Measurements from ENCODE around the gene ITK. TPM values are rescaled to one million over a fixed set of nuclear protein-coding genes. Genes with fewer than 3 reads are reported as not detected.
"Not testable (repeated sequence)": the region's sequence is repeated elsewhere in the genome, so short reads cannot be mapped to it uniquely, and the experiment has no call there.

Gene ITK
- polyA plus RNA-seq, 5 donors, result 0.75 to 1.2 (median 0.90) TPM

DNA sequence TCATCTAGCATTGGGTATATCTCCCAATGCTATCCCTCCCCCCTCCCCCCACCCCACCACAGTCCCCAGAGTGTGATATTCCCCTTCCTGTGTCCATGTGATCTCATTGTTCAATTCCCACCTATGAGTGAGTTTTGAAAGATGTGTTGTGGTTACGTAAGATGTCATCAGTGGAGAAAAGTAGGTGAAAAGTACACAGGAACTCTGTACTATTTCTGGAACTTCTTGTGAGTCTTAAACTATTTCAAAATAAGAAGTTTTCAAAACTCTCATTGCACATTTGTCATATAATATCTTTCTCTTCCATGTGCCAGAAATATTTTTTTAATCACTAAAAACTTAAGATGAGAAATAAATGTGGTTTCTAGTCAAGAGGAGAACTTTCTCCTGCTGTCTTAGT, 30.0 kb downstream of the ITK start:
- not testable (repeated sequence) for DNase-seq

DNA sequence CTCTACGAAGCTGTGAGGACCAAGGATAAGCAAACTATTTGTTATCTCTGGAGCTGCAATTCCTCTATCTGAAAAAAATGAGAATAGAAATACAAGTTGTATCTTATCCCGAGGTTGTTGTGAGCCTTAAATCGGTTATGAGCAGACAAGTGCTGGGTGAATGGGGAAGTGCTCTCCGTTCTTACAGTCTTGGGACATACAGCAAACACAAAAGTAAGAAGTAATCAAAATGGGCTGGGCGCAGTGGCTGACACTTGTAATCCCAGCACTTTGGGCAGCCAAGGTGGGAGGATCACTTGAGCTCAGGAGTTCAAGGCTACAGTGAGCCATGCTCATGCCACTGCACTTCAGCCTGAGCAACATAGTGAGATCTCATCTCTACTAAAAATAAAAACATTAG, 31.7 kb downstream of the ITK start:
- no peak for DNase-seq

DNA sequence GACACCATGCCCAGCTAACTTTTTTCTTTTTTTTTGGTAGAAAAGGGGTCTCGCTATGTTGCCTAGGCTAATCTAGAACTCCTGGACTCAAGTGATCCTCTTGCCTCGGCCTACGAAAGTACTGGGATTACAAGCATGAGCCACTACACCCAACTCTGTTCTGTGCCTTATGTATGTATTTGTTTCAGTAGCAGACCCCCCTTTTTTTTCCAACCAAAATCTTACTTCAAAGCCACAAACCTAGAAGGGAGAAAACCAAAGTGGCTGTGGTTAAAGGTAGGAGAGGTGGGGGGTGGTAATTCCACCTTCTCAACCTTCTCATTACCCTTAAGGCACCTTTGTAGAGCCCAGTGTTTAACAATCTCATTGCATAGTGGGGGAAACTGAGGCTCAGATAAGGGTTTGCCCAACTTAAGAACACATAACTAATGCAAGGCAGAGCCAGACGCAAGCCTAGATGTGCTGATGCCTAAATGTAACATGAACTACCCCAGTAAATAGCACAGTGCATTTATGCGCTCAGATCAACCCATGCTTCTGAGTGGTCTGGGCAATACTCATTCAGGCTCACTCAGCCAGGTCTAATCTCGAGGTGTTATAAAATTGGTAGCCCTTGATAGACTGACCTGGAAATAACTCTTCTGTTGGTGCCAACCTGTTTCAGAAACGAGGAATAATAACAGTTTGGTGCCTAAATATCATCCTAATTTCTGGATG, 33.0 kb downstream of the ITK start:
- no peak for DNase-seq

DNA sequence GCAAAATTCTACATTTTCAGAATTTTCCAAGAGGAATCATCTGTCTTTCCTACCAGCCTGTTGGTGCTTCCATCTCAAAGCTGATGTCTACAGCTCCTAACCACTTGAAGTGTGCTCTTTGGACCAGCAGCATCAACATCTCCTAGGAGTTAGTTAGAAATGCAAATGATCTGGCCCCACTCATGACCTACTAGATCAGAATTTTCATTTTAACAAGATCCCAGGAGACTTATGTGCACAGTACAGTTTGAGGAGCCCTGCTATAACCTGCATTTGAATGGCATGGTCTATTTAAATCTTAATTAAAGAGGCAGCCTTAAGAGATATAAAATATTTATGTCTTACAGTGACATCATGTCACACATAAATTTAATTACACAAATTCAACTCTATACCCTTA, 33.8 kb downstream of the ITK start:
- DNase-seq, result no peak

DNA sequence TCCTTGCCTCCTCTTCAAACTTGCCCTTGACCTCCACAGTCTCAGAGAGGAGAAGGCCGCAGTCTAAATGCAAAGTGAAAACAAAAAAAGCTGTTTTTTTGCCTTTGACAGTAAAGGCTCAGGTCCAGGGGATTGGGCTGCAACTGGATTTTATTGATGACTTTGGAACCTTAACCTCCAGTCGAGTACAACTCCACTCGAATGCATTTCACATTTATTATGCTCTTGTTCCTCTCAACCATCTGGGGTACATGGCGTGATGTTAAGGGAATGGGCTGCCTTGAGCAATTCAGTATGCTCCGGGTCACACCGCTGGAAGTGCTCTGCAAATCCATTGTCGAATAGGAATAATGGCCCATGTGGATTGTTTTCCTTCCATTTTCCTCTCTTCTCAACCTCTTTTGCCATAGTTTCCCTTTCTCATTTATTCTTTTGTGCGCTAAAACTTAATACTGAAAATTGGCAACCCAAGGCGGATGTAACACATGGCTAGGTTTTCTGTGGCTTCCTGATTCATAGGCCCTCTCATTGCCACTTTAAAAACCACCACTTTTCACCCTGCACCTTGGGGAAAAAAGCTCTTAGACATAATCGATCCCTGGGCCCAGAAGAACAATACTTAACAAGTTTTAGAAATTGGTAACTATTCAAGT, 34.3 kb downstream of the ITK start:
- DNase-seq, result no peak

DNA sequence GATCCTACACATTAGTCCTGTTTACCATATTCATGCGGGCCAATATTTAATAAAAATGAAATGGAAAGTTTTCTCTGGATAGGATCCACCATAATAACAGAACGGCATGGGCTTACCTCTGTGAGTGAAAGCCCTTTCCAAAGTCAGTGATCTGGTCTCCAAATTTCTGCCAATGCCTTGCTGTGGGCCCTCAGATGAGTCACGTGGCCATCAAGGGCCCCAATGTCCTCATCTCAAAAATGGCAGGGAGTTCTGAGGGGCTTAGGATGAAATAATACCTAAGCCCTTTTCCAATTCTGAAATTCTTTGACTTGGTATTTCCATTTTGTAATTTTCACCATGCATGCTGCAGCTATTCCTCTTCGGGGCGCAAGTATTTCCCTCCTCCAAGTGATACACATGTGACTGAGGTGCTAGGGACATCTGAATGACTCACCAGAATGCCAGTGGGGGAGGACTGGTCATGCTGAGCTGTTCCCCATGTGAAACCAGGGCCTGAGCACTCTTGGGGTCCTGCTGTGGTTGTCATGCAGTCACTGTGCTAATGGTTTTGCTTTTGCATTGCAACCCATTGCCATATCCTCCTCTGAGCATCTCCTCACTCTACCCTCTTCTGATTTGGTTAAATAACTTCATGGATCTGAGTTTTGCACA, 35.0 kb downstream of the ITK start:
- DNase-seq, result no peak

DNA sequence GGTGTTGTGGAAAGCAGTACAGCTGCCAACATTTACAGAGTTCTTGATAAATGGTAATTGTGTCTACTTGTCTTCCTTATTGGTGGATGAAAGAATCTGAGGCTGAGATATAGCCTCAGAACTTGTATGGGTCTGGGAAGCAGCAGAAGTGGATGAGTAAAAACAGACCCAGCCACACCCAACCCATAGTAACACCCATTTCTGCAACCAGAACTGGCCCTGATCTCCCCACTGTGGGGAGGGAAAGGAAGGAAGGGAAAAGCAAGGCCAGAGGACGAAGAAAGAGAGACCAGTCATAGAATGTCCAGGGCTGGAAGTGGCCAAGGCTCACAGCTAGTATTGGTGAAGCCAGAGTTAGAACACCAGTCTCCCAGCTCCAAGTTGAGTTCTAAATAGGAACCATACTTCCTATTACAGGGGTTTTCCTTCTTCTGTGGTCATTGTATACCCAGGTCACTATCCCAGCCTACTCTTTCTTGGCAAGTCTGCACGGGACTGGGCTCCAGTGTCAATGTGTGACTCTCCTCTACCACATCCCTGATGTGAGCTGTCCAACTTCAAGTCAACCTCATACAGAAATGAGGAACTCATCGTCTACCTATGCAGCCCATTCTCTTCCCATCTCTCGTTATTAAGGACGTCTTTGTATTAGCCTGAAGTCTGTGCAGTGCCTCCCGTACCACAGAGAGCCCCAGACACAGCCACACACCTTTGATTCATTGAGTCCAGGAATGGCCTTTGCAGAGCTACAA, 35.9 kb downstream of the ITK start:
- no peak for DNase-seq

DNA sequence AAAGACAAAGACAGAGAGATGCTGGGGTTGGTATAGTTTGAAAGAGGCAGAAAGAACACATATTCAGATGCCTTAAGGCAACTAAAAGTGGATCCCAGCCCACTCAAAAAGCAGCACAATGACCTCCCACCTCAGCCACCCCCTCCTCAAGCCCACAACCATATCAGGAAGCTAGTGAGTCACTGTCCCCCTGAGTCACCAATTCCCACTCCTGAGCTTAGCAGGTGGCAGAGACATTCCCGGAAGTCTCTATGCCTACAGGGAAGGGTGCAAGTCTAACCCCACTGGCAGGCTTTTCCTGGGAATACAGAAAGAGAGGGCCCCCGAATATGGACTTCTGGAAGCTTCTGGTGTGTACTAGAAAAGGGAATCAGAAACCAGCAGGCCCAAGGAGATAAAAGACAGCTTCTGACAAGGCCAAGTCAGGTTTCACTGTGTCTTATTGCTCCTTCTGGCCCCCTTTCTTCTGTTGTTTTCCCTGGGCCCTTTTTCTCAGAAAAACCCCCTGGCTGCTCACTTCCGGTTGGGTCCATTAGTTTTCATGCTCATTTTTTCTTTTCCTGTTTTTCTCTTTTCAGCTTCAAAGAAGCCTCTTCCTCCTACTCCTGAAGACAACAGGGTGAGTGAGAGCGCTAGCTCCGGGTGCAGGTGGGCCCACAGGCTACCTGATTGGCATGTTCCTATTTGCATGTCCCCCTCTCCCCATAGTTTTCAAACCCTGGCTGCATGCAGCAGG, 36.8 kb downstream of the ITK start:
- no peak for DNase-seq

DNA sequence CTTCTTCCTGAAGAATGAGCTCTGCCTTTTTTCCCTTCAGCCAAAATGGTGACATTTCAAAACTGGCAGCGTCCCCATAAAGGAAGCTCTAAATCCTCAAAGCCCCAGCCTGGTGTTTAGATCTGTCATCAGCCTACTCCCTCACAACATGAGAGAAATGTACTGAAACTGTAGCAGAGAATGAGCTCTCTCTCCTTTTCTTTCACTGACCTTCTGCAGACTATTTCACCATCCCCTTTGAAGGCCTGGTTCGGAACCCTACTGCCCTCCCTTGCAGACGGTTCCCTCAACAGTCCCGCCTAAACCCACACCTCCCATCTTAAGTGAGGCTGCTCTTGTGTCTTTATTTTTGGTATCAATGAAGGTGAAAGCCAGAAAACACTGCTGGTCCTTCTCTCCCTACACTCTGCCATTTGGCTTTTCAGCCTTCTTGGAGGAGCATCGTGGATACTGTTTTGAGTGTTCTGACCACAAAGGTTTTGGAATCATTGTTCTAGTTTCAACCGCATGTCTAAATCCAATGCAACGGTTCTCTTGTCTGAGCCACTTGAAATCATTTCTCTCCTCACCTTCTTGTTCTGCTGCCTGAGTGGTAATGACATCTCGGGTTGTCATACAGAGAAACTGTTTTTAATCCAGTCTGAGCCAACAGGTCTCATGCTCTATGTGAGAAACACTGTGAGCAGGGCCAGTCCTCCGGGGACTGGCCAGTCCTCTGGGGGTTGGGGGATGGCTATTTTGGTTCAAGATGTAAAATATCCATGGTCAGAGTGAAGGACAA, 39.0 kb downstream of the ITK start:
- DNase-seq, result no peak

DNA sequence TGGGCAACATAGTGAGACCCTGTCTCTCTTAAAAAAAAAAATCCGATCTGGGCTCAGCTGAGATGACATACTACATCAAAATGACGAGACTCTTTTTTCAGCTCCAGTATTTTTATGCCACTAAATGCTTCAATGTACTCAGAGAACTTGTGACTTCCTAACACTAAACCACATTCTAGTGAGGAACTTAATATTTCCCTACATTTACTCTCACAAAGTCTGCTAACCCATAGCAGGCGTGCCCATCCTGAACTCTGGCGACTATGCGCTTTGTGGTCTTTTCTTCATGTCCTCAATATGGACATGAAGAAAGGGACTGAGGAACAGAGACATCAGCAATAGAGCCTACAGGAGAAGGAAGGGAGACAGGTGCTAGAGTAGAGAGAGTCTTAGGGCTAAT, 41.3 kb downstream of the ITK start:
- no peak for DNase-seq

DNA sequence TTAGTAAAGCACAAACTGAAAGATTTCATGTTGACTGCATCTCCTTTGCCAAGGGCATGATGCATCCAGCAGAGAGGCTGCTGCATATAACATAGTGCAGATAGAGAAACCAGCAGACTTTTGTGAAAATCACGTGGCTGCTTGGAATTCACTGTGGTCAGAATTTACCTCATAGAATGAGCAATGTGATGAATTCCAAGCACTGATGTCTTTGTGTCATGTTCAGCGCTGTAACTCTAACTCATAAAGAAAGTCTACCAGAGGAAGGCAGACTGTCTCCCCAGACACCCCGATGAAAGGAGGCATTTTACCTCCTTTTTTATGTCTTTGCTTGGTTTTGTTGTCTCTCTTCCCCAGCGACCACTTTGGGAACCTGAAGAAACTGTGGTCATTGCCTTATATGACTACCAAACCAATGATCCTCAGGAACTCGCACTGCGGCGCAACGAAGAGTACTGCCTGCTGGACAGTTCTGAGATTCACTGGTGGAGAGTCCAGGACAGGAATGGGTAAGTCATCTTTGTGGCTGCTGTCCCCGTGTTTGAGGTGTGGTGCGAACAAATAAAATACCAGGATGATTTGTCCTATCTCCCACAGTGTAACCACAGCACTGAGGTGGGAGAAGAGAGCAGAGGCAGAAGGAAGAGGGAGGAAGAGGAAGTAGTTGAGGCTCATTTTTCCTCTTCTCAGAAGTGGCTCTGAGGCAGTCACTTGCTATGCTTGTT, 42.0 kb downstream of the ITK start:
- no peak for DNase-seq

DNA sequence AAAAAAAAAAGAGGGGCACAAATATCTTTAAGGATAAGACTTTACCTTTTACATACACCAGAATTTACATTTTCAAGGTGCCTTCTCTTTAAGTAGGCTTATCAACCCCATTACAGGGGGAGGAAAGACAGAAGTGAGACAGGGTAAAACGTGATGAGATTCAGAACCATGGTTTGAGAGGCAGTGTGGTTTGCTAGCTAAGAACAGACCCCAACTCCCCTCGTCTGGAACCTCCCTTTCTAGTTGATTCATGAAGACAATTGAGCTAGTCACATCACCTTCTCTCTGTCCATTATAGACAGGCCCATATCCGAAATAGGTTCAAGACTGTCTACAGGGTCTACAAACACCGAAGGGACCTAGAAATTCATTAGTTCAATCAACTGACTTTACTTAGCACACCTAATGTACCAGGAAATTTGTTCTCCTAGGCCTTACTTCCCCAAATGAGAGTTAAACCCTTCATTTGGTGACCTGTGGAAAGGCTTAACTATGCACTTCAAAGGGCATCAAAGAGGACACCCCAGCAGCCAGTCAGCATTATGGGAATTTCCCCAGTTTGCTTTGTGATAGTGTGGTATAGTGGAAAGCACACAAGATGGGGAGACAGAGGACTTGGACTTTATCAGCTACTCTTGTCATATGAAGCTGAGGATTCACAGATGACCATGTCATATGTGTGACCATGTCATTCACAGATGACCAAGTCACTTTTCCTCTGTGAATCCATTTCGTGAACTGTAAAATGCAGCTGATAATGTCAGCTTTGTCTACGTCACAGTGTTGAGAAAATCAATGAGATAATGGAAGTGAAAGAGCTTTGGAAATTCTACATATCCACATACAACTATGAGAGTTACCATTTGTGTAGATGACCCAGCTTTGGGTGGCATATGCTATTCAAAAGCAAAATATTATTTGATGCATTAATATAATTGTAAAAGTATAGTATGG, 45.1 kb downstream of the ITK start:
- no peak for DNase-seq

DNA sequence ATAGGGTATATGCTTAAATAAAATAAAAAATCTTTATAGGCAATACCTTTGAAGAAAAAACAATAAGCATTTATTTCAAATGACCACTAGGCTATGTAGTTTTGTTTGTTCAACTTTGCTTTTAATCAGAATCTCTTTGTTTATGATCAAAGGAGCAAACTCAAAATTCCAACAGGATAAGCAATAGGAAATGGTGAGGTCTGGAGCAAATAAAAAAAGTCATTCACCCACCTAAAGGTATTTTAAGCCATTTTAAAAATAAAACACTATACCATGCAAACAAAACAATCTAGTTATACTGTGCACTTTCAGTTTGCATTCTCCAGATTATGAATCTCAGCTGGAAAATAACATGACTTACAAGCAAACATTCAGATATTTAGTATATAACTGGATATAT, 50.0 kb downstream of the ITK start:
- no peak for DNase-seq

DNA sequence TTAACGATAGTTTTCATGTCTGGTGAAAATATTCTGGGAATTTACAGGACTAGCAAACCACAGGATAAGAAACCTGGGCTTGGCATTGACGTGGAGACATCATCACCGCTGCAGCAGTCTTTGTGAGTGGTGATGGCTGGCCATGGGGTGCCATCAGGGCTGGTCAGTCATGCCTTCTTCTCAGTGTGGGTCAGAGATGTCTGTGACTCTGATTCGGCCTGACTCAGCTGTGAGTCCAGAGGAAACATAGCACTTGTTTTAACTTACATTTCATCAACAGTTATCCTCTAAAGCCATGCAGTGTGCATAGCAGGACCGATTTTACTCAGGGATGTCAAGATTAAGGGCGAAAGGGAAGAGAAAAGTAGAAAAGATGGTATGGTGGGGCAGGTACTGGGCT, 52.1 kb downstream of the ITK start:
- DNase-seq, result no peak

DNA sequence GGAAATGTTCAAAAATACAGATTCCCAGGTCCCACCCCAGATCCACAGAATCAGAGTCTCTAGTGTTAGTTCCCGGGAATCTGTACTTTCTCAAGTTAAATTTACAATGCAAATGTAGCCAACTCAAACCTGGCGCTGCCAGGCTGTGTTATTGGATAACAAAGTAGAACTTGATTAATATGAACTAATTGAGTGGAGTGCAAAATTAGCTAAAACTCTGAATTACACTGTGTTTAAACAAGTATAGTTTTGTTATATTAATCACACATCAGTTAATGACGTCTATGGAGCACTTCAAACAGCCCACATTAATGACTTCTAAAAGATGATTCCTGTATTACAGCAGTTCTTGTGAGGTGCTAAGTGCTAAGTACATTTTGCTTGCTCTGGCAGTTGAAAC, 52.9 kb downstream of the ITK start:
- no peak for DNase-seq

DNA sequence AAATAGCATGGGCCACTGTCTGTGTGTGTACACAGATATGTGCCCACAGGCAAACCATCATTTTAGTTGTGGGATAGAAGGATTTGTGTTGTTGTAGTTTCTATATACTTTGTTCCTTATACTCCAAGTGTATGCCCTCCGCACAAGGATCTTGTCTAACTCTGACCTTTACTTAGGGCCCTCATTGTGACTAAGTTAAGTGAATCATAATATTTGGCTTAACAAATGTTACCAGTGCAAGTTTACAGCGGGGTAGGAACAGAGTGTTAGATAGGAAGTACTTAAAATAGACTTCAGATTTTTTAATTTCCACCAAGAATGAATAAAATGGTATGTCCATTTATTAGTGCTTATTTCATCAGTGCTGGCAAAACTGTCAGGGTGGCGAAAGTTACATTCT, 55.8 kb downstream of the ITK start:
- DNase-seq, result no peak

DNA sequence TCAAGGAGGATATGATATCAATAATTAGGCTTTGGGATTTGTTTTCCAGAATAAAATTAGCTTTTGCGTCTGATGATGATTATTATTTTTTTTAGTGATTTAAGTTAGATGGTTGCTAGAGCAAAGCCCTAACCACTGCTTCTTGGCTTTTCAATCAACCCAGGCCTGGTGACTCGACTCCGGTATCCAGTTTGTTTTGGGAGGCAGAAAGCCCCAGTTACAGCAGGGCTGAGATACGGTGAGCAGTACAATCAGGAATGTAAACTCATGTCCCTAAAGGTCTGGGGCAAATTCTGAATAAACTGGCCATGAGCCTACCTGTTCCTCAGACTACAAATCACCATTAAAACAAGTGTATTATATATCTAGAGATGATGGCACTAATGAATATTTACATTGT, 60.8 kb downstream of the ITK start:
- DNase-seq, result no peak

DNA sequence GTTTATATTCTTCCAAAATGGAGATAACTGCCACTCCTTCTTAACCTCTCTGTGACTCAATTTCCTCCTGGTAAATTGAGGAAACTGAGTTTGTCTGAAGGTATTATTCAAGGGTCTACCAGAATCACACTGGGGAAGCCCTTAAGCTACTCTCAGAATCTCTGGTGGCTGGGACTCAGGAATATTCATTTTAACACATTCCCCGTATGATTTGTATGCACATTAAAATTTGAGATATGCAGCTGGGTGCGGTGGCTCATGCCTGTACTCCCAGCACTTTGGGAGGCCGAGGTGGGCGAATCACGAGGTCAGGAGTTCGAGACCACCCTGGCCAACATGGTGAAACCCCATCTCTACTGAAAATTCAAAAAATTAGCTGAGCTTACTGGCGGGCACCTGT, 64.1 kb downstream of the ITK start:
- DNase-seq, result not testable (repeated sequence)

DNA sequence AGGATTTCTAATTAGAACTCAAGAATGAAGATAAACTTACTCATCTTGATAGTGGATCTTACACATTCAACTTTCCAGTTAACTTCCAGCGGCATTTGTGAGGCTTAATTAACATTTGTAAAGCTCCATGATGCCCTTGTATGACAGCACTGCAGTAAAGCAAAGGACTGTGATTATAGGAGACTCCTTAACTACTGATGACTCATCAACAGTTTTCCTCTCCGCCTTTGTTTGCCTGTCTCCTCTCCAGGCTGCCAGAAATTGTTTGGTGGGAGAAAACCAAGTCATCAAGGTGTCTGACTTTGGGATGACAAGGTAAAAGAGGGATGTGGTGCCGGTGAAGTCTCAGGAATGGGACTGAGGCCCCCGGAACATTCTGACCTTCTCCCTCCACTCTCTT, 64.8 kb downstream of the ITK start:
- no peak for DNase-seq

All from right lung (tissue), 5 donors.